Calu3 (cell line): ENCODE measurements around the gene SLC46A3. TPM values are rescaled to one million over a fixed set of nuclear protein-coding genes. Genes with fewer than 3 reads are reported as not detected.
"Not testable (repeated sequence)": the region's sequence is repeated elsewhere in the genome, so short reads cannot be mapped to it uniquely, and the experiment has no call there.

ENCODE experiments used
- BruUV-seq: library from RNA; stranded (reverse); fragments of 400-500 nt; replicated peaks from 2 replicates; lab custom pipeline; 2021; lab: Mats Ljungman, UMichigan
- CTCF ChIA-PET: fragments of 300-600 bp; sonication (Branson Sonifier 250); formaldehyde crosslinking; loops from one replicate; lab custom pipeline; 2022; ENCODE audit warnings: antibody characterized with exemption; lab: Charles Lee
- DNase-seq: peaks from one replicate; pipeline ENCODE4 v3.0.0; 2022
- H3K27ac Mint-ChIP-seq: one replicate; pipeline ENCODE4 v1.8.0; 2022; ENCODE audit warnings: mixed read lengths; ENCODE audit not compliant: unreplicated experiment
- H3K27me3 Mint-ChIP-seq: one replicate; pipeline ENCODE4 v1.8.0; 2022; ENCODE audit warnings: mixed read lengths; ENCODE audit not compliant: unreplicated experiment
- H3K36me3 Mint-ChIP-seq: one replicate; pipeline ENCODE4 v1.8.0; 2022; ENCODE audit warnings: mild to moderate bottlenecking, moderate library complexity, mixed read lengths; ENCODE audit not compliant: insufficient read depth, unreplicated experiment
- H3K4me1 Mint-ChIP-seq: one replicate; pipeline ENCODE4 v1.8.0; 2022; ENCODE audit warnings: mild to moderate bottlenecking, low read depth, mixed read lengths; ENCODE audit not compliant: unreplicated experiment
- H3K4me3 Mint-ChIP-seq: one replicate; pipeline ENCODE4 v1.8.0; 2022; ENCODE audit warnings: mild to moderate bottlenecking, low read depth, moderate library complexity, mixed read lengths; ENCODE audit not compliant: unreplicated experiment
- H3K9me3 Mint-ChIP-seq: one replicate; pipeline ENCODE4 v1.8.0; 2022; ENCODE audit warnings: low read depth, mixed read lengths; ENCODE audit not compliant: unreplicated experiment
- intact Hi-C: fragments of 100-400 bp; cut with micrococcal nuclease; formaldehyde crosslinking; loops from one replicate; pipeline ENCODE4 v1.10.0; 2022; ENCODE audit not compliant: unreplicated experiment
- total RNA-seq: library from RNA; stranded (reverse); gene quantifications from 2 replicates; pipeline ENCODE4 v1.2.3, GENCODE V29; 2022
- TF ChIP-seq, protein P1 (sequence below): fragments of 200-600 bp; IDR thresholded peaks from one replicate; pipeline ENCODE4 v1.8.0; 2022; ENCODE audit warnings: antibody characterized with exemption; ENCODE audit not compliant: unreplicated experiment

Gene SLC46A3
- total RNA-seq, 1 experiment from 2014 or later: 1.3 TPM

- H3K36me3 Mint-ChIP-seq: no peaks in the 10 kb centered on the region
- intact Hi-C loops: no loop called here
- no peaks in the 10 kb centered on the region for H3K9me3 Mint-ChIP-seq
- no peak overlapping the region for H3K27ac Mint-ChIP-seq
- DNase-seq: no peak
- H3K4me1 Mint-ChIP-seq: no peaks in the 10 kb centered on the region
- no peaks in the 10 kb centered on the region for H3K27me3 Mint-ChIP-seq
- CTCF ChIA-PET: no interaction called here
- BruUV-seq: no TSS peak
- TF ChIP-seq, protein P1, sequence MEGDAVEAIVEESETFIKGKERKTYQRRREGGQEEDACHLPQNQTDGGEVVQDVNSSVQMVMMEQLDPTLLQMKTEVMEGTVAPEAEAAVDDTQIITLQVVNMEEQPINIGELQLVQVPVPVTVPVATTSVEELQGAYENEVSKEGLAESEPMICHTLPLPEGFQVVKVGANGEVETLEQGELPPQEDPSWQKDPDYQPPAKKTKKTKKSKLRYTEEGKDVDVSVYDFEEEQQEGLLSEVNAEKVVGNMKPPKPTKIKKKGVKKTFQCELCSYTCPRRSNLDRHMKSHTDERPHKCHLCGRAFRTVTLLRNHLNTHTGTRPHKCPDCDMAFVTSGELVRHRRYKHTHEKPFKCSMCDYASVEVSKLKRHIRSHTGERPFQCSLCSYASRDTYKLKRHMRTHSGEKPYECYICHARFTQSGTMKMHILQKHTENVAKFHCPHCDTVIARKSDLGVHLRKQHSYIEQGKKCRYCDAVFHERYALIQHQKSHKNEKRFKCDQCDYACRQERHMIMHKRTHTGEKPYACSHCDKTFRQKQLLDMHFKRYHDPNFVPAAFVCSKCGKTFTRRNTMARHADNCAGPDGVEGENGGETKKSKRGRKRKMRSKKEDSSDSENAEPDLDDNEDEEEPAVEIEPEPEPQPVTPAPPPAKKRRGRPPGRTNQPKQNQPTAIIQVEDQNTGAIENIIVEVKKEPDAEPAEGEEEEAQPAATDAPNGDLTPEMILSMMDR: no peak
- no peak overlapping the region for H3K4me3 Mint-ChIP-seq
Observed at GRCh38 chr13:28744091-28744536, 25.3 kb upstream of the SLC46A3 start.

DNA sequence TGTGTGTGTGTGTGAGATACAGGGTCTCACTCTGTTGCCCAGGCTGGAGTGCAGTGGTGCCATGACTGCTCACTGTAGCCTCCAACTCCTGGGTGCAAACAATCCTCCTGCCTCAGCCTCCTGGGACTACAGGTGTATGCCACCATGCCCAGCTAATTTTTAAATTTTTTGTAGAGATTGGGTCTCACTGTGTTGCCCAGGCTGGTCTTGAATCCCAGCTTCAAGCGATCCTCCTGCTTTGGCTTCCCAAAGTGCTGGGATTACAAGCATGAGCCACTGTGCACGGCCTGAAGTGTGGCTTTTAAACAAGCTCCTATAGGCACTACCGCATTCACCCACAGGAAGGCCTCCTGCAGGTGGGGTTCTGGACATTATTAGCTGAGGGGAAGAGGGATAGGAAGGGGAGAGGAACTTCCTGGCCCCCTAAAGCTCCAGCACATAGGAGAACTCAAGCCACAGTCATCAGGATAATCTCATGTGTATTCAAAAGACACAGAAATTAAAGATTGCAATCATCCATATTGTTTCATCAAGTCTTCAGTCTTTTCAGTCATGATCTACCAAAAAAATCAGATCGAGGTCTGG, 24.8 kb upstream of the SLC46A3 start:
- Mint-ChIP-seq H3K9me3 (no peaks in the 10 kb centered on the region), H3K4me1 (no peaks in the 10 kb centered on the region), H3K27ac (no peak overlapping the region), H3K36me3 (no peaks in the 10 kb centered on the region), H3K4me3 (no peak overlapping the region), H3K27me3 (no peaks in the 10 kb centered on the region)
- intact Hi-C loops: no loop called here
- no TSS peak for BruUV-seq
- TF ChIP-seq, protein P1: no peak
- CTCF ChIA-PET: no interaction called here
- DNase-seq: no peak

GRCh38 chr13:28743020-28743419, 24.2 kb upstream of the SLC46A3 start:
- H3K27ac Mint-ChIP-seq: no peak overlapping the region
- no peak overlapping the region for H3K4me3 Mint-ChIP-seq
- H3K27me3 Mint-ChIP-seq: no peaks in the 10 kb centered on the region
- no peaks in the 10 kb centered on the region for H3K4me1 Mint-ChIP-seq
- no peak for DNase-seq
- no peaks in the 10 kb centered on the region for H3K36me3 Mint-ChIP-seq
- H3K9me3 Mint-ChIP-seq: no peaks in the 10 kb centered on the region
- CTCF ChIA-PET: no interaction called here
- TF ChIP-seq, protein P1: no peak
- no TSS peak for BruUV-seq
- intact Hi-C loops: no loop called here

DNA sequence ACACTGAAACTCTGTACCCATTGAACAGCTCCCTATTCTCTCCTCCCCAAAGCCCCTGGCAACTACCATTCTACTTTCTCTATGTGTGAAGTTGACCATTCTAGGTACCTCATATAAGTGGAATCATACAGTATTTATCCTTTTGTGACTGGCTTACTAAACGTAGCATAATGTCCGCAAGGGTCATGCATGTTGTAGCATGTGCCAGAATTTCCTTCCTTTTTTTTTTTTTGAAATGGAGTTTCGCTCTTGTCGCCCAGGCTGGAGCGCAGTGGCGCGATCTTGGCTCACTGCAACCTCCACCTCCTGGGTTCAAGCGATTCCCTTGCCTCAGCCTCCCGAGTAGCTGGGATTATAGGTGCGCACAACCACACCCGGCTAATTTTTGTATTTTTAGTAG, 23.7 kb upstream of the SLC46A3 start:
- H3K36me3 Mint-ChIP-seq, H3K27me3 Mint-ChIP-seq, DNase-seq, CTCF ChIA-PET, H3K9me3 Mint-ChIP-seq, BruUV-seq, intact Hi-C loops, H3K4me3 Mint-ChIP-seq, H3K4me1 Mint-ChIP-seq, H3K27ac Mint-ChIP-seq: not testable (repeated sequence)

- no peaks in the 10 kb centered on the region for H3K4me1 Mint-ChIP-seq
- no peaks in the 10 kb centered on the region for H3K27me3 Mint-ChIP-seq
- CTCF ChIA-PET: no interaction called here
- TF ChIP-seq, protein P1: no peak
- no peaks in the 10 kb centered on the region for H3K36me3 Mint-ChIP-seq
- H3K4me3 Mint-ChIP-seq: no peak overlapping the region
- H3K27ac Mint-ChIP-seq: no peak overlapping the region
- no peaks in the 10 kb centered on the region for H3K9me3 Mint-ChIP-seq
- intact Hi-C loops: no loop called here
- no peak for DNase-seq
- BruUV-seq: no TSS peak
Observed at GRCh38 chr13:28741084-28741491, 22.3 kb upstream of the SLC46A3 start.
